ENCODE measurements around the gene ARHGAP44.

The ARHGAP44 gene

DNA sequence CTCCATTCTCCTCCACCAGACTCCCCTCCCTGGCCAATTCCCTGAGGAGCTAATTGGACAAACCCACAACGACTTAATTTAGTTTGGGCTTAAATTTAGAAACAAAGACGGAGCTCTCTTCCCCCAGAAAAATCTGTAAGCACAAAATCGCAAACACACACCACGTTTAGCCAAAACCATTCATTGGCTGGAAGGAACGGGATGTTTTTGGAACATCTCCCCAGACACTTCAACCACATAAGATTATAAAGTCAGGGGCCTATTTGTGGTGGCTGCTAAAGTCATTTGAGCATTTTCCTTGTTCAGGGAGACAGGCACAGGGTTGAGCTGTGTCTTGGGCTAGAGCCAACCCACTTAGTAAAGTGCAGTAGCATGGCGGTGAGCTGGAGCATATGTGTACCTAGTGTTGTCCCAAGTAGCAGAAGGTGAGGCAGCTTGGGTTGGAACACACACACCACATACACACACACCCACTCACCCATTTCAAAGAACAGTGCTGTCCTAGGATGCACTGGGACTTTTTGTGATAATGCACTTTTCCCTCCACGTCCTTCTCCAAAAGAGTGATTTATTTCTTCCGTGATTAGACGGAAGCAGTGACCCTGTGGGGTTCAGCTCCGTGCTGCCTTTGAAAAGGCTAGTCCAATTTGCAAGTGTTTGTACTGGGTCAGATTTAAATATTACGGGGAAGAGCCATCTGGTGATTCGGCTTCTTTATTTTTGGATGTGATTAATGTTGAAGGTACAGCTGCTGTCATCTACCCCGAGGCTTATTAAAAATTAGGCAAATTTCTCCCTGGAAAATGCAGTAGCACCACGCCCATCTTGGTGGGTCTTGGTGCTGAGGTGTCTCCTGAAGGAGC, 196.4 kb downstream of the ARHGAP44 start:
- Histone ChIP-seq H3K4me1 (ENCODE audit: control insufficient read depth, insufficient read depth, low read length) (peaks cover 34% of the 10 kb centered on the region), H3K27me3 (ENCODE audit: control insufficient read depth, insufficient read depth, low read length) (peaks cover 4% of the 10 kb centered on the region), H3K36me3 (ENCODE audit: insufficient read depth, low read length) (peaks cover 6% of the 10 kb centered on the region), H3K9me3 (replicated peaks; ENCODE audit: low read length) (no peaks in the 10 kb centered on the region), H3K4me3 (ENCODE audit: low read length) (no peak overlapping the region), H3K4me2 (ENCODE audit: low read length) (no peak overlapping the region), H3K9ac (ENCODE audit: low read depth, low read length) (no peak overlapping the region)

DNA sequence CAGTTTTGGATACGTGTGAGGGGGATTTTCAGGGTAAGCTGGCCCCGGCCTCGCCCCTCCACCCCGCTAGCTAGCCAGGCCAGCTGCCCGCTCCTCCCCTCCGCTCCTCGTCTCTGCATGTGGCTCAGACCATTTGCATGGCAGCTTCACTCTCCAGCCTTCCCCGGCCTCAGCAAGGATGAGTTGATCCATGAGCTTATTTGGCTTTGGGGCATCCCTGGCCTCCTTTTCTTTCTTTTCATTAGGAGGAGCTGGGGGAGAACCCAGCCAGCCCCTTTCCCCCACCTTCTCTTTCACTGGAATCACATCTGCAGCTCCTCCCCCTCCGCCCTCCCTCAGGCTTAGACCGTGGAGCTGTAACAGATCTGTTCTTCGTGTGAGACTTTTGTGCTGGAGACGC, 197.8 kb downstream of the ARHGAP44 start:
- Histone ChIP-seq H3K9ac (ENCODE audit: low read depth, low read length) (no peak overlapping the region), H3K27me3 (ENCODE audit: control insufficient read depth, insufficient read depth, low read length) (peaks cover 4% of the 10 kb centered on the region), H3K4me1 (ENCODE audit: control insufficient read depth, insufficient read depth, low read length) (peaks cover 34% of the 10 kb centered on the region), H3K4me3 (ENCODE audit: low read length) (no peak overlapping the region), H3K36me3 (ENCODE audit: insufficient read depth, low read length) (peaks cover 20% of the 10 kb centered on the region), H3K4me2 (ENCODE audit: low read length) (peak overlapping the region; percentile 13), H3K9me3 (replicated peaks; ENCODE audit: low read length) (no peaks in the 10 kb centered on the region)

DNA sequence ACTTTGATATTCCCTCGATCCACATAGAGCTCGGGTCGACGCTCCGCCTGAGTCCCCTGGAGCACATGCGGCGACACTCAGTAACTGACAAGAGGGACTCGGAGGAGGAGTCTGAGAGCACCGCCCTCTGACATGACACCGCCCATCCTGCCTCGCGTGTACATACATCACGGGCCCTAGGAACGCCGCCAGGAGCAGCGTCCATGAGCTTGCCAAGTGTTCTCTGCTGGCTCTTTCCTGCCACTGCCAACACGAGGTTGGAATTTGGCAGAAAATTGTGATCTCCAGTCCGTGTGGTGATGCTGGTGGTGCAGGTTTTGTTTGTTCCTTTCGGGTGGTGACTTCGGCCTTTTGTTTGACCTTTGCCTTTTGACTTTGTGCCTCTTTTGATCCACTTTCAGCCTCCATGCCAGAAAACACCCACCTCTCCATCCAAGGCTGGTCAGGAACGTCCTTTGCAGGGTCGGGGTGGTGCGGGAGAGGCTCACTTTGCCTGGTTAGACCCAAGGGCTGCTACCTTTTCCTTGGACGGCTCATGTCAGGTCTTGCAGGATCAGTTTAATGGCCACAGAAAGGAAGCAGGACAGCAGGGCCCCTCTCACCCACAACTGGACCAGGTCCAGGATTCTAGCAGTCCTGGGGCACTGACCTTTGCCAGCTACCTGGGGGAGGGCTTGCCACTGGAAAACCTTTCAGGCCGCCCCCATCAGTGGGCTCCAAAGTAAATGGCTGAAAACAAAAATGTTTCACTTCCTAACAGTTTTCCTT, 200.9 kb downstream of the ARHGAP44 start:
- no peak overlapping the region for H3K4me3 ChIP-seq (ENCODE audit: low read length)
- no peaks in the 10 kb centered on the region for H3K9me3 ChIP-seq (replicated peaks; ENCODE audit: low read length)
- H3K9ac ChIP-seq (ENCODE audit: low read depth, low read length), result no peak overlapping the region
- peaks cover 4% of the 10 kb centered on the region for H3K27me3 ChIP-seq (ENCODE audit: control insufficient read depth, insufficient read depth, low read length)
- H3K4me2 ChIP-seq (ENCODE audit: low read length), result no peak overlapping the region
- peaks cover 51% of the 10 kb centered on the region for H3K36me3 ChIP-seq (ENCODE audit: insufficient read depth, low read length)
- H3K4me1 ChIP-seq (ENCODE audit: control insufficient read depth, insufficient read depth, low read length), result peaks cover 18% of the 10 kb centered on the region

DNA sequence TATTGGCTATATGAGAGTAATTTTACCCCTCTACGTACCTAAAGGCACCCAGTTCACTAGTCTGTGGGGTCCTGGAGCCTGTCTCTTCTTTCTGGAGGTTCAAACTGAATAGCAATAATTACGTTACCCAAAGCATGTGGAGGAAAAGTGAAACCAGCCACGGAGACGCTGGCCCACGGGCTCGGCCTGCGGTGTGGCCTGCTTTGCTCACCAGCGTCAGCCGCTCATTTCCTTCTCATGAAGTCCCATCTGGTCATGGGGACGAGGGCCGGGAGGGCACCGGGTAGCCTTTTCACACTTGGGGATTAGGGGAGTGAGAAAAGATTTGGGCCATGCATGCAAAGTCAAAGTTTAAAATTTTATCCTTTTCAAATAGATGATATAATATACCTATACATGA, 201.6 kb downstream of the ARHGAP44 start:
- no peaks in the 10 kb centered on the region for H3K9me3 ChIP-seq (replicated peaks; ENCODE audit: low read length)
- no peak overlapping the region for H3K4me3 ChIP-seq (ENCODE audit: low read length)
- no peak overlapping the region for H3K9ac ChIP-seq (ENCODE audit: low read depth, low read length)
- no peak overlapping the region for H3K4me2 ChIP-seq (ENCODE audit: low read length)
- peaks cover 11% of the 10 kb centered on the region for H3K4me1 ChIP-seq (ENCODE audit: control insufficient read depth, insufficient read depth, low read length)
- H3K27me3 ChIP-seq (ENCODE audit: control insufficient read depth, insufficient read depth, low read length), result peaks cover 4% of the 10 kb centered on the region
- peaks cover 58% of the 10 kb centered on the region for H3K36me3 ChIP-seq (ENCODE audit: insufficient read depth, low read length)

DNA sequence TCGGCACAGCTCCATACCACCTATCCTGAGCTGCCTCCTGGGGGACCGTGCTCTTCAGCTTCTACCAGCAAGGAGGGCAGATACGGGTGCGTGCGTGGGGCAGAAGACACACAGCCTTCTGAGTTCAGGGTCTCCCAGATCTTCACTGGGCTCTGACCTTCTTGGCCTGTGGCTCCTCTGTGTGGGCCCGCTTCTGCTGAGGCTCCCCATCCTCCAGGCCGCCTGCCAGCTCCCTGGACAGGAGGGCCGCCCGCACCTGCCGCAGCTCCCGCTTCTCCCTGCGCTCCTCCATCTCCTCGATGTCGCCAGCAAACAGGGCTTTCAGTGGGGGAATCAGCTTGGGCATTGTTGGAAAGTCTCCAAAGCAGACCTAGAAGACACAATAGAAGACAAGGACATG, 203.4 kb downstream of the ARHGAP44 start:
- Histone ChIP-seq H3K9ac (ENCODE audit: low read depth, low read length) (no peak overlapping the region), H3K4me2 (ENCODE audit: low read length) (no peak overlapping the region), H3K36me3 (ENCODE audit: insufficient read depth, low read length) (peaks cover 75% of the 10 kb centered on the region), H3K4me1 (ENCODE audit: control insufficient read depth, insufficient read depth, low read length) (peaks cover 3% of the 10 kb centered on the region), H3K9me3 (replicated peaks; ENCODE audit: low read length) (no peaks in the 10 kb centered on the region), H3K4me3 (ENCODE audit: low read length) (no peak overlapping the region), H3K27me3 (ENCODE audit: control insufficient read depth, insufficient read depth, low read length) (no peaks in the 10 kb centered on the region)

DNA sequence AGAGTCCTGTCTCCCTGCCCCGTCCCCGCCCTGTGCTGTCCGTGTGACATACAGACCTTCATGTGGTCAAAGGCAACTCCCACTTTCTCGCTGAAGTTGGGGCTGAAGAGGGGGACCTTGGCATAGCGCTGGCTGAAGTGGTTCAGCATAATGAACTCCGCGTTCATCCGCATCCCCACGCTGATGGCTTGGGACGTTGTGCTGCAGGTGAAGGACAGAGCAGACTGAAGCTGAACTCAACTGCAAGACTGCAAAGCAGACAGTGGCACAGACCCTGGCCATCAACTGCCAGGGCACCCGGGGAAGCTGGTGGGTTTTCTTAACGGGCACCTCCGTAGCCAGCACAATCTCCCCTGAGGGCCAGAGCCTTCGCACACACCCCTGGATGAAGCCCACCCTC, 204.3 kb downstream of the ARHGAP44 start:
- no peaks in the 10 kb centered on the region for H3K27me3 ChIP-seq (ENCODE audit: control insufficient read depth, insufficient read depth, low read length)
- H3K9ac ChIP-seq (ENCODE audit: low read depth, low read length), result no peak overlapping the region
- H3K36me3 ChIP-seq (ENCODE audit: insufficient read depth, low read length), result peaks cover 85% of the 10 kb centered on the region
- no peak overlapping the region for H3K4me3 ChIP-seq (ENCODE audit: low read length)
- H3K4me1 ChIP-seq (ENCODE audit: control insufficient read depth, insufficient read depth, low read length), result peaks cover 3% of the 10 kb centered on the region
- no peak overlapping the region for H3K4me2 ChIP-seq (ENCODE audit: low read length)
- H3K9me3 ChIP-seq (replicated peaks; ENCODE audit: low read length), result no peaks in the 10 kb centered on the region

DNA sequence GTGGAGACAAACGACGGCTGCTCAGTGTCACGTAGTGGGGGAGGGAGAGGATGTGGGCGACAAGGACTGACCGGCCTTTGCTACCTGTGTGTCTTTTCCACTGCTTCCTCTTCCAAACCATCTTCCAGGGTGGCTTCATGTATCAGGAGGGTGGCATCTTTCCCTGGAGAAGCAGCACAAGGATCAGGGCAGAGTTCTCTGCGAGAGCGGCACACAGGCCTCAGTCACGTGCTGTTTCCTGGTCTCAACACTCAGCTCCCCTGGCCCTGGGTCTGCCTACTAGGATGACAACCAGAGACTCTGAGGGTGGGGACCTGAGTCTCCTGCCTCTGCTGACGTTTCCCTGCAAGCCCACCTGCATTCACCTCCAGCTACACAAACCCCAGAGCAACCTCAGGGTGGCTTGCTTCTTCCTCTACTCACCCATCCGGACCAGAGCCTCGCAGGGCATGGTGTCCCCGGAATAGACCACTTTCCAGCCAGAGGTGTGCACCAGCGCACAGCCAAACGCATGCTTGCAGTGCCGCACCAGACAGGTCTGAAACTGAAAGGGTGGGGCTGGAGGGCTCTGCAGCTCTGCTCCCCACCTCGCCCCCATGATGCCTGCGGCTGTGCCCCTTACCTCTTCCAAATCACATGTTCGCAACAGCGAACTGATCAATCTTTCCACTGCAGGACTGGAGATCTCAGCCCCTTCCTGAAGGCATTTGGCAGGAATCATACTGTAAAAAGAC, 205.2 kb downstream of the ARHGAP44 start:
- Histone ChIP-seq H3K9ac (ENCODE audit: low read depth, low read length) (no peak overlapping the region), H3K27me3 (ENCODE audit: control insufficient read depth, insufficient read depth, low read length) (no peaks in the 10 kb centered on the region), H3K4me3 (ENCODE audit: low read length) (no peak overlapping the region), H3K4me2 (ENCODE audit: low read length) (no peak overlapping the region), H3K36me3 (ENCODE audit: insufficient read depth, low read length) (peaks cover 92% of the 10 kb centered on the region), H3K4me1 (ENCODE audit: control insufficient read depth, insufficient read depth, low read length) (peaks cover 3% of the 10 kb centered on the region), H3K9me3 (replicated peaks; ENCODE audit: low read length) (no peaks in the 10 kb centered on the region)

DNA sequence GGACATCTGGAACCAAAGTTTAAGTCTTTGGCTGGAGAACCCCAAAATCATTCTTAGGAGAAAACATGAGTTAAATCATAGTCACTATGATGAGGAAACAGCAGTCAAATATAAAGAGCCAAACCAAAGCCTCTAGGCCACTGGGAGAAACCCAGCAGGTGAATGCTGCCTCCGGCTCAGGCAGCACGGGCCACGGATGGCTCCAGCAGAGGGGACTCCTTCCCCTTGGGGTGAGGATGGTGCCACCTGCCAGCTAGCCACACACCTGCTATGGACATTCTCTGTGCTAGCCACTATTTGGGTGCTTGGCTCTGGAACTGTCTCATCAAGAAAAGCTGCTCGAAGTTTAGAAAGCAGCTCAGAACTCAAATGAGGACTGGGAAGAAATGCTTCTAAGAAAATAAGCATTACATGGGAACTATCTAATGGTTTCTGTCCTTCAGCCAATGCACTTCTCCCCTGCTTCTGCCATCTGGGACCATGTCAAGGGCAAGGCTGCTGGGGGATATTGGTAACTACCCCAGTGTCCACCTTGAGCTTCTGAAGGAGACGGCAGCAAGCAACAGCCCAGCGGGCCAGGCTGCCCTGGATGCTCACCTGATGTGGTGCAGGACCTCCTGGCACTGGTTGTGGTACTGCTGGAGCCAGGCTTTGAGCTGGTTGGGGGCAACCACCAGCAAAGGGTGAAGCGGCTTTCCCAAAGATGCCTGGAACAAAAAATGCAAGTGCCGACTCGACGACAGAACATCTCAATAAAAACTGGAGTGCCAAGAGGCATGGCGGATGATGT, 206.0 kb downstream of the ARHGAP44 start:
- H3K9me3 ChIP-seq (replicated peaks; ENCODE audit: low read length), result no peaks in the 10 kb centered on the region
- peaks cover 94% of the 10 kb centered on the region for H3K36me3 ChIP-seq (ENCODE audit: insufficient read depth, low read length)
- no peak overlapping the region for H3K4me2 ChIP-seq (ENCODE audit: low read length)
- no peak overlapping the region for H3K9ac ChIP-seq (ENCODE audit: low read depth, low read length)
- H3K27me3 ChIP-seq (ENCODE audit: control insufficient read depth, insufficient read depth, low read length), result no peaks in the 10 kb centered on the region
- no peak overlapping the region for H3K4me3 ChIP-seq (ENCODE audit: low read length)
- peaks cover under 1% of the 10 kb centered on the region for H3K4me1 ChIP-seq (ENCODE audit: control insufficient read depth, insufficient read depth, low read length)

DNA sequence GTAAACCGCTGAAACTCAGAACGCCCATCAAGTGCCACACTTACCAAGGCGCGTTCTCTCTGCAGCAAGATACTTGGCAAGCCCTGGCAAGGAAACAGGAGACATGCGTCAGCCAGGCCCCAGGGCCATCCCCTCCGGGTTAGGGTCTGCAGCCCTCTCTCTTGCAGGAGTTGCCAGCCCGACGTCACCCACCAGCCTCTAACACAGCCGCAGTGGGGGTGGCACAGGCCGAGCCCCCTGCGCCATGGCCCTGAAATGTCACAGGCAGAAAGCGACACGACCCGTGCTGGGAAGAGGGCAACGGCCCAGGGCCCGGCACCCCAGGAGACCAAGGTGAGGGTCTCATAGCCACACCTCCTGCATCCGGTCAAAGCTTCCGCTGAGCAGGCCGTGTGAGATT, 206.6 kb downstream of the ARHGAP44 start:
- H3K9me3 ChIP-seq (replicated peaks; ENCODE audit: low read length), result no peaks in the 10 kb centered on the region
- H3K27me3 ChIP-seq (ENCODE audit: control insufficient read depth, insufficient read depth, low read length), result no peaks in the 10 kb centered on the region
- no peak overlapping the region for H3K4me2 ChIP-seq (ENCODE audit: low read length)
- H3K4me1 ChIP-seq (ENCODE audit: control insufficient read depth, insufficient read depth, low read length), result no peaks in the 10 kb centered on the region
- H3K4me3 ChIP-seq (ENCODE audit: low read length), result no peak overlapping the region
- peaks cover 95% of the 10 kb centered on the region for H3K36me3 ChIP-seq (ENCODE audit: insufficient read depth, low read length)
- no peak overlapping the region for H3K9ac ChIP-seq (ENCODE audit: low read depth, low read length)

DNA sequence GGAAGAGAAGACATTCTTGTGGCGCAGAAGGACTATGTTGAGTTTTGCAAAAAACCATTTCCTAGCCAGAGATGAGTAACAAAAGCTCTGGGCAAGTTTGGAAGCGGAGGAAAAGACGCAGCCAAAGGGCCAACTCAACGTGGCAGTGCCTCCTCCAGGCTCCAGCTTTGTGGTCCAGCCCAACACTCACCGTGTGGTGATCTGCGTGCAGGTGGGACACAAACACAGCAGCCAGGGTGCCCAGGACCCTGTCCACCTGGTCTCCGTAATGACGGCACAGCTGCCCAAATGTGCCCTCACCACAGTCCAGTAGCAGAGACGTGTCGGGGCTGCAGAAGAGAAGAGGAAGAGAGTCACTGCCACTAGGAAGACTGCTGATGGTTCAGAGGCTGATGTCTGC, 207.1 kb downstream of the ARHGAP44 start:
- no peak overlapping the region for H3K4me3 ChIP-seq (ENCODE audit: low read length)
- H3K4me2 ChIP-seq (ENCODE audit: low read length), result no peak overlapping the region
- H3K36me3 ChIP-seq (ENCODE audit: insufficient read depth, low read length), result peaks cover 92% of the 10 kb centered on the region
- no peaks in the 10 kb centered on the region for H3K27me3 ChIP-seq (ENCODE audit: control insufficient read depth, insufficient read depth, low read length)
- no peaks in the 10 kb centered on the region for H3K4me1 ChIP-seq (ENCODE audit: control insufficient read depth, insufficient read depth, low read length)
- H3K9me3 ChIP-seq (replicated peaks; ENCODE audit: low read length), result no peaks in the 10 kb centered on the region
- no peak overlapping the region for H3K9ac ChIP-seq (ENCODE audit: low read depth, low read length)

DNA sequence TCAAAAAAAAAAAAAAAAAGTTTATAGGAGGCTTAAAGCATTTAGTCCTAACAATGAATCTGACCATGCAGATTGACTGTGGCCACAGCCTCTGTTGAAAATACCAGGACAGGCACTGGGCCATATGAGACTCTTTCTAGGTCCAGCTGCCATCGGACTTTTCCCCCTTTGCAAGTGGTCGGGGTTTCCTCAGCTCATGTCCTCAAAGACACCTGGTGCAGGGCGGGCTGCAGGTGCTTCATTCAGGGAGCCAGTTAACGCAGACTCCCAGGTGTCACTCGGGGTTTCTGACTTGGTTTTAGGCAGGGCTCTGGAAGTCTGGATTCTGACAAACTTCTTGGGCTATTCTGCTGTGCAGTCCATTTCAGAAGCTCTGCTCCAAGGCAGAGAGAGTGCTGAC, 207.6 kb downstream of the ARHGAP44 start:
- H3K9me3 ChIP-seq (replicated peaks; ENCODE audit: low read length), result no peaks in the 10 kb centered on the region
- H3K4me2 ChIP-seq (ENCODE audit: low read length), result no peak overlapping the region
- H3K4me1 ChIP-seq (ENCODE audit: control insufficient read depth, insufficient read depth, low read length), result no peaks in the 10 kb centered on the region
- peaks cover 92% of the 10 kb centered on the region for H3K36me3 ChIP-seq (ENCODE audit: insufficient read depth, low read length)
- no peaks in the 10 kb centered on the region for H3K27me3 ChIP-seq (ENCODE audit: control insufficient read depth, insufficient read depth, low read length)
- H3K4me3 ChIP-seq (ENCODE audit: low read length), result no peak overlapping the region
- no peak overlapping the region for H3K9ac ChIP-seq (ENCODE audit: low read depth, low read length)

Measured in skeletal muscle satellite cell (primary cell).